GM12891 (cell line): ENCODE data around the gene CSMD2.

Experiments
- DNase-seq: peaks from one replicate; pipeline ENCODE4 v3.0.0; 2011; ENCODE audit warnings: low spot score; ENCODE audit not compliant: insufficient read length
- FAIRE-seq: peaks from 2 replicates; lab custom pipeline; 2011; peaks lifted over from hg19 to GRCh38; lab: Jason Lieb, UNC
- PAX5 ChIP-seq: IDR thresholded peaks from 2 replicates; pipeline ENCODE4 v1.6.1; 2011; ENCODE audit warnings: low read length, moderate library complexity, mild to moderate bottlenecking; ENCODE audit not compliant: insufficient read depth, severe bottlenecking
- POLR2A ChIP-seq: IDR thresholded peaks from 2 replicates; pipeline ENCODE4 v1.6.1; 2011; ENCODE audit warnings: low read depth, low read length, control low read depth
- POLR2AphosphoS5 ChIP-seq: IDR thresholded peaks from 2 replicates; pipeline ENCODE4 v1.6.1; 2011; ENCODE audit warnings: low read depth, low read length, control low read depth
- POU2F2 ChIP-seq: IDR thresholded peaks from 2 replicates; pipeline ENCODE4 v1.6.1; 2011; ENCODE audit warnings: low read depth, mild to moderate bottlenecking, control low read depth, low read length, moderate library complexity
- SPI1 ChIP-seq: IDR thresholded peaks from 2 replicates; pipeline ENCODE4 v1.6.1; 2011; ENCODE audit warnings: low read depth, low read length, control low read depth
- TAF1 ChIP-seq: IDR thresholded peaks from 2 replicates; pipeline ENCODE4 v1.6.1; 2011; ENCODE audit warnings: low read depth, low read length, control low read depth

The CSMD2 gene

GRCh38 chr1:33464552-33464951 lies 700.5 kb downstream of the CSMD2 start:
- FAIRE-seq (no peak), DNase-seq (no peak)
- TF ChIP-seq POLR2AphosphoS5 (no peak), POU2F2 (no peak), PAX5 (no peak), TAF1 (no peak), POLR2A (no peak), SPI1 (no peak)
